Lung (tissue), 12 donors: ENCODE results near the gene TTC32. TPM values are rescaled to one million over a fixed set of nuclear protein-coding genes. Genes with fewer than 3 reads are reported as not detected.

Experiments used
- ATAC-seq: fragments of 200-7000 bp; cut with Tn5 transposase; one replicate; pipeline ENCODE4 v1.9.1; 2020; ENCODE audit warnings: moderate number of reproducible peaks; ENCODE audit not compliant: insufficient read depth, low FRiP score
- DNase-seq, 3 donors: peaks; one replicate each; pipeline ENCODE4 v3.0.0-alpha.2; 2013 to 2017
- H3K27ac ChIP-seq, 2 donors: one replicate each; pipeline ENCODE4 v1.5.1; 2013; ENCODE audit warnings: mild to moderate bottlenecking in 2 of 2, moderate library complexity in 2 of 2, control low read depth in 1 of 2, inconsistent platforms in 1 of 2, low read depth in 1 of 2, low read length in 1 of 2
- H3K27me3 ChIP-seq, 3 donors: one replicate each; pipeline ENCODE4 v1.5.1; 2013; ENCODE audit warnings: low read length in 2 of 3; ENCODE audit not compliant: control insufficient read depth in 3 of 3, insufficient read depth in 3 of 3
- H3K36me3 ChIP-seq, 4 donors: one replicate each; pipeline ENCODE4 v1.5.1; 2013; ENCODE audit warnings: low read length in 4 of 4, mild to moderate bottlenecking in 1 of 4, moderate library complexity in 1 of 4; ENCODE audit not compliant: control insufficient read depth in 4 of 4, insufficient read depth in 4 of 4
- H3K4me1 ChIP-seq, 5 donors: one replicate each; pipeline ENCODE4 v1.5.1; 2013; ENCODE audit warnings: low read length in 5 of 5, mild to moderate bottlenecking in 2 of 5, moderate library complexity in 1 of 5; ENCODE audit not compliant: control insufficient read depth in 5 of 5, insufficient read depth in 5 of 5
- H3K4me3 ChIP-seq: one replicate; pipeline ENCODE4 v1.5.1; 2013; ENCODE audit warnings: mild to moderate bottlenecking, control low read depth, moderate library complexity
- H3K9ac ChIP-seq, 2 donors: one replicate each; pipeline ENCODE4 v1.5.1; 2013; ENCODE audit warnings: low read length in 2 of 2, control low read depth in 1 of 2; ENCODE audit not compliant: insufficient read depth in 1 of 2
- H3K9me3 ChIP-seq, 4 donors: one replicate each; pipeline ENCODE4 v1.5.1; 2013; ENCODE audit warnings: low read length in 3 of 4, mild to moderate bottlenecking in 1 of 4, moderate library complexity in 1 of 4; ENCODE audit not compliant: control insufficient read depth in 4 of 4, insufficient read depth in 3 of 4
- CTCF ChIP-seq: IDR thresholded peaks from 2 replicates; pipeline ENCODE4 v1.5.1; 2012; ENCODE audit warnings: mild to moderate bottlenecking; ENCODE audit errors: control extremely low read depth, extremely low read depth
- WGBS, 2 donors: extraction: QIAGEN DNeasy Blood & Tissue Kit; methylation state at CpG; one replicate each; pipeline ENCODE4 v1.1.7; 2013; 5-methylcytosine and 5-hydroxymethylcytosine counted together
- polyA plus RNA-seq, 2 donors: library from polyadenylated mRNA; stranded (reverse); fragments of 200-250 nt; gene quantifications; one replicate each; pipeline ENCODE4 v1.2.1, GENCODE V29; 2013
- total RNA-seq, 2 donors: library from RNA; depleted of rRNA in 1 of 2; stranded (reverse); fragments of >200 nt in 1 of 2; gene quantifications; one replicate each; pipeline ENCODE4 v1.2.1, GENCODE V29; 2014 to 2021
- donor health status: control.
- donor health status: control.
- donor health status: Bipolar disorder and iron deficiency.
- donor health status: healthy.
- donor health status: DM: yes; HTN: yes; CAD: no.

The TTC32 gene
- total and polyA plus RNA-seq, 4 donors, result 11.5 to 47.3 (median 16.2) TPM

DNA sequence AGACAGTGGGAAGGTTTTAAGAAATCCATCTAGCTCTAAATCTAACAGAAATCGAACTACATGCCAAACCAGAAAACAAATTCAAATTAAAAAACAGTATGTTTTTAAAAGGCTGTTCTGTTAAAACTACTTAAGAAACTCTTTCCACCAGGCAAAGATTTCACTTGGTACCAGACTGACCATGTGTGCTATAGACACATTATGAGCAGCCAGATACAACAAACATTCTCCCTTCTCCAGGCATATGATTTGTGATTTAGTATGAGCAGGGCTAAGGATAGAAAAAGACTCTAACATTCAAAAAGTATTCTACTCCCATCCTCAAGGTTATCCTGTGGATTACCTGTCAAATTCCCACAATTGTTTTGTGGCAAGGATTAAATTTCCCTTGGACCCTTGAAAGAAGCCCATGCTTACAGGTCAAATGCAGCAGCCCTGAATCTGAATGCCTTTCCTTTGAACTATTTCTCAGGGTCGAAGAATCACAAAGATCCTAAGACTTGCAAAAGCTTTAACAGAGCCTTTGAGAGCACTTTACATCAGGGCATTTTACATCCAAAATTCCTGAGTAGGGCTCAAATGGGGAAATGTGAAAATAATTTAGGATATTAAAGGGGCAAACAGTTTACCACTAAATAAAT lies 42.5 kb upstream of the TTC32 start:
- Histone ChIP-seq H3K36me3 (peaks cover 0 to 6% (median 3%) of the 10 kb centered on the region in 4 donors), H3K4me3 (no peak overlapping the region), H3K4me1 (peaks cover 0 to 8% (median 1%) of the 10 kb centered on the region in 5 donors), H3K9me3 (no peaks in the 10 kb centered on the region), H3K9ac (no peak overlapping the region), H3K27ac (no peak overlapping the region), H3K27me3 (no peaks in the 10 kb centered on the region)
- 71 to 80% methylated on average over 2 of the region's 2 CpGs for WGBS, 2 donors
- ATAC-seq, result no peak
- DNase-seq, result peak in 1 of 3 donors; percentile 6
- no peak for TF ChIP-seq CTCF

GRCh38 chr2:19943189-19943588 lies 41.4 kb upstream of the TTC32 start:
- H3K9me3 ChIP-seq, result no peaks in the 10 kb centered on the region
- DNase-seq (no peak), ATAC-seq (no peak)
- H3K27me3 ChIP-seq, result no peaks in the 10 kb centered on the region
- 68 to 81% methylated on average over 1 of the region's 1 CpG for WGBS, 2 donors
- peaks cover 0 to 6% (median 3%) of the 10 kb centered on the region in 4 donors for H3K36me3 ChIP-seq
- no peak overlapping the region for H3K9ac ChIP-seq
- no peak overlapping the region for H3K27ac ChIP-seq
- TF ChIP-seq CTCF, result no peak
- peaks cover 0 to 5% (median 0%) of the 10 kb centered on the region in 5 donors for H3K4me1 ChIP-seq
- no peak overlapping the region for H3K4me3 ChIP-seq

- H3K4me3 ChIP-seq, result no peak overlapping the region
- peaks cover 0 to 5% (median 0%) of the 10 kb centered on the region in 5 donors for H3K4me1 ChIP-seq
- H3K9me3 ChIP-seq, result no peaks in the 10 kb centered on the region
- TF ChIP-seq CTCF, result no peak
- H3K27me3 ChIP-seq, result no peaks in the 10 kb centered on the region
- H3K9ac ChIP-seq, result no peak overlapping the region
- no peak for DNase-seq
- peaks cover 0 to 12% (median 6%) of the 10 kb centered on the region in 4 donors for H3K36me3 ChIP-seq
- no peak overlapping the region for H3K27ac ChIP-seq
- ATAC-seq, result no peak
Observed at GRCh38 chr2:19942199-19942598, 40.4 kb upstream of the TTC32 start.

DNA sequence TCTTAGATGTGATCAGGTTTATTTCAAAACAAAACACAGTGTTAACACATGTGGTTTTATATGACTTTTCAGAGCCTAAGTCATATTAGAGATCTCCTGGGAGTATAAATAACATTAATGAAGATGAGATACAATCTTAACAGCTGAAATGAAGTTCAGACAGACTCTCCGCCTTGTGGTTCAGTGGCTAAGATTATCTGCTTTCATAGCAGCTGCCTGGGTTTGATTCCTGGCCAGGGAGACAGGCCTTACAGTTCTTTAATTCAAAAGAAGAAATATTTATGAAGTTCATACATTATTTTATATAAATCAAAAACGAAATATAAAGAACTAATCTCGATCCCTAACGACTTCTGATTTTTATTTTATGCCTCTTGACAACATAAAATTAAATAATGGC lies 35.2 kb upstream of the TTC32 start:
- no peak overlapping the region for H3K4me3 ChIP-seq
- no peak for ATAC-seq
- H3K4me1 ChIP-seq, result peaks cover 0 to 5% (median 3%) of the 10 kb centered on the region in 5 donors
- H3K9me3 ChIP-seq, result no peaks in the 10 kb centered on the region
- no peak overlapping the region for H3K9ac ChIP-seq
- no peak overlapping the region for H3K27ac ChIP-seq
- H3K36me3 ChIP-seq, result peaks cover 0 to 17% (median 10%) of the 10 kb centered on the region in 4 donors
- no peak for TF ChIP-seq CTCF
- no peaks in the 10 kb centered on the region for H3K27me3 ChIP-seq
- DNase-seq, result no peak
- WGBS, 2 donors, result 93% methylated on average over 4 of the region's 4 CpGs
